ENCODE results near the gene SCN9A.

GRCh38 chr2:166388481-166389070 lies 12.8 kb upstream of the SCN9A start:
- TF ChIP-seq REST (IDR thresholded peaks at IDR 0.05; ENCODE audit: insufficient read depth in 1 of 2, low read depth in 2 of 2, low read length in 2 of 2) (no peak), POLR2AphosphoS5 (IDR thresholded peaks at IDR 0.05; ENCODE audit: low read depth, low read length) (no peak), SIN3A (IDR thresholded peaks at IDR 0.05; ENCODE audit: borderline replicate concordance, insufficient read depth, low read length) (no peak), TAF1 (IDR thresholded peaks at IDR 0.05; ENCODE audit: borderline replicate concordance, insufficient read depth, low read length) (no peak), FOXP2 (optimal IDR thresholded peaks at IDR 0.05; ENCODE audit: borderline replicate concordance, extremely low read depth, extremely low read length, insufficient read depth) (no peak)
